H1 (cell line): Measurements from ENCODE around the gene TBC1D30. TPM values are rescaled to one million over a fixed set of nuclear protein-coding genes. Genes with fewer than 3 reads are reported as not detected.

Source experiments
- CREB1 ChIP-seq: IDR thresholded peaks from 2 replicates; pipeline ENCODE4 v1.6.1; 2012; ENCODE audit warnings: inconsistent platforms
- POLR2AphosphoS5 ChIP-seq: IDR thresholded peaks from 2 replicates; pipeline ENCODE4 v1.6.1; 2011; ENCODE audit warnings: low read depth, low read length
- SAP30 ChIP-seq: fragments of 300-600 bp; sonication (generic); IDR thresholded peaks from 2 replicates; pipeline ENCODE4 v1.7.1; 2012; ENCODE audit warnings: low read length, moderate library complexity, mild to moderate bottlenecking, inconsistent platforms; ENCODE audit not compliant: insufficient read depth, insufficient replicate concordance
- TBP ChIP-seq: IDR thresholded peaks from 2 replicates; pipeline ENCODE4 v1.6.1; 2011; ENCODE audit warnings: low read depth, low read length, improper control_type of control experiment
- YY1 ChIP-seq: IDR thresholded peaks from 2 replicates; pipeline ENCODE4 v1.6.1; 2011; ENCODE audit warnings: low read depth, mild to moderate bottlenecking, low read length
- polyA plus RNA-seq, 7 experiments: library from polyadenylated mRNA; depleted of rRNA in 3 of 7; stranded (reverse) in 5 of 7; unstranded in 2 of 7; fragments of >200 nt in 5 of 7; fragments of 200-250 nt in 2 of 7; gene quantifications; 1 replicate in 5 of 7; 2 replicates in 1 of 7; 4 replicates in 1 of 7; pipeline versions ENCODE4 v1.2.1 to v1.2.3, GENCODE V29; 2011 to 2013; ENCODE audit warnings: missing spikeins in 2 of 7, mixed read lengths in 2 of 7
- total RNA-seq: library from RNA; stranded (reverse); fragmentation: NEBNext Ultra II Directional; extraction: Animal tissue kit (Norgen Biotek cat#: 25700); gene quantifications from 2 replicates; pipeline ENCODE4 v1.2.1, GENCODE V29; 2021
- TF ChIP-seq, protein P1 (sequence below): IDR thresholded peaks from 2 replicates; pipeline ENCODE4 v1.6.1; 2012; ENCODE audit warnings: low read length, inconsistent platforms
- TF ChIP-seq, protein P2 (sequence below): IDR thresholded peaks from 2 replicates; pipeline ENCODE4 v1.6.1; 2012; ENCODE audit warnings: inconsistent platforms

TBC1D30 gene
- total and polyA plus RNA-seq, 2 of the 8 experiments (the other 6 are each of a cell fraction or from before 2014, with no cell fraction given): 2.8 to 5.5 TPM

DNA sequence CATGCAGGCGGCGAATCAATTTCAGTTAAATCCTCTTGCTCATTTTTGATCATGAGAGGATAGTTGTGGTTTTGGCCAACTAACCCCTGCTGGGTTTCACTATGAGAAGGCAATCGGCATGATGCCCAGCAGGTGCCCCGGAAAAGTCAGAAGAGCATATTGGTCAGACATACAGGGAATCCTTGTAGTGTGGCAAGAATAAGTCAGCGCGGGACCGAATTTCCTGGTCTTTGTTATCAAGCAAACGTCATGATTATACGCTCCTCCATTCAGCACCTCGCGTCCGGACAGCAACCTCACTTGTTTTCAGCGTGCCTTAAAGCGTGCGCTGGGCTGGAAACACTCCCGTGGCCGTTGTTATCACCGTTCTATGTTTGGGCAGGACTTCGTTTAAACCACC is 1.8 kb downstream of the TBC1D30 start (continued):
- TF ChIP-seq, protein P1, sequence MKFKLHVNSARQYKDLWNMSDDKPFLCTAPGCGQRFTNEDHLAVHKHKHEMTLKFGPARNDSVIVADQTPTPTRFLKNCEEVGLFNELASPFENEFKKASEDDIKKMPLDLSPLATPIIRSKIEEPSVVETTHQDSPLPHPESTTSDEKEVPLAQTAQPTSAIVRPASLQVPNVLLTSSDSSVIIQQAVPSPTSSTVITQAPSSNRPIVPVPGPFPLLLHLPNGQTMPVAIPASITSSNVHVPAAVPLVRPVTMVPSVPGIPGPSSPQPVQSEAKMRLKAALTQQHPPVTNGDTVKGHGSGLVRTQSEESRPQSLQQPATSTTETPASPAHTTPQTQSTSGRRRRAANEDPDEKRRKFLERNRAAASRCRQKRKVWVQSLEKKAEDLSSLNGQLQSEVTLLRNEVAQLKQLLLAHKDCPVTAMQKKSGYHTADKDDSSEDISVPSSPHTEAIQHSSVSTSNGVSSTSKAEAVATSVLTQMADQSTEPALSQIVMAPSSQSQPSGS: peak; percentile 92
- TF ChIP-seq POLR2AphosphoS5 (no peak), TBP (no peak), SAP30 (peak; percentile 98), YY1 (peak; percentile 84), CREB1 (peak; percentile 81)
- TF ChIP-seq, protein P2, sequence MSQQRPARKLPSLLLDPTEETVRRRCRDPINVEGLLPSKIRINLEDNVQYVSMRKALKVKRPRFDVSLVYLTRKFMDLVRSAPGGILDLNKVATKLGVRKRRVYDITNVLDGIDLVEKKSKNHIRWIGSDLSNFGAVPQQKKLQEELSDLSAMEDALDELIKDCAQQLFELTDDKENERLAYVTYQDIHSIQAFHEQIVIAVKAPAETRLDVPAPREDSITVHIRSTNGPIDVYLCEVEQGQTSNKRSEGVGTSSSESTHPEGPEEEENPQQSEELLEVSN: peak; percentile 55; the same call in 1 of the 2 replicates
